A549 (cell line): Measurements from ENCODE around the gene RYR3.

Source experiments
- CEBPB ChIP-seq, 2 experiments: fragments of >200 bp in 1 of 2; sonication (Bioruptor Twin) in 1 of 2; formaldehyde crosslinking in 1 of 2; IDR thresholded peaks; 2 replicates each; pipeline ENCODE4 v1.6.1; 2012 to 2016
- CTCF ChIP-seq: fragments of >200 bp; sonication (Bioruptor Twin); formaldehyde crosslinking; IDR thresholded peaks from 3 replicates; pipeline ENCODE4 v1.5.1; 2016
- ESRRA ChIP-seq: fragments of 150-350 bp; IDR thresholded peaks from 2 replicates; pipeline ENCODE4 v1.6.1; 2014; ENCODE audit warnings: mild to moderate bottlenecking, low read length, borderline replicate concordance
- KDM5A ChIP-seq: fragments of 200-600 bp; sonication (generic); IDR thresholded peaks from 2 replicates; pipeline ENCODE4 v1.6.1; 2016; ENCODE audit warnings: antibody characterized with exemption, mild to moderate bottlenecking
- MAX ChIP-seq: IDR thresholded peaks from 2 replicates; pipeline ENCODE4 v1.6.1; 2012
- POLR2A ChIP-seq: IDR thresholded peaks from 2 replicates; pipeline ENCODE4 v1.6.1; 2012; ENCODE audit warnings: mild to moderate bottlenecking, low read length

DNA sequence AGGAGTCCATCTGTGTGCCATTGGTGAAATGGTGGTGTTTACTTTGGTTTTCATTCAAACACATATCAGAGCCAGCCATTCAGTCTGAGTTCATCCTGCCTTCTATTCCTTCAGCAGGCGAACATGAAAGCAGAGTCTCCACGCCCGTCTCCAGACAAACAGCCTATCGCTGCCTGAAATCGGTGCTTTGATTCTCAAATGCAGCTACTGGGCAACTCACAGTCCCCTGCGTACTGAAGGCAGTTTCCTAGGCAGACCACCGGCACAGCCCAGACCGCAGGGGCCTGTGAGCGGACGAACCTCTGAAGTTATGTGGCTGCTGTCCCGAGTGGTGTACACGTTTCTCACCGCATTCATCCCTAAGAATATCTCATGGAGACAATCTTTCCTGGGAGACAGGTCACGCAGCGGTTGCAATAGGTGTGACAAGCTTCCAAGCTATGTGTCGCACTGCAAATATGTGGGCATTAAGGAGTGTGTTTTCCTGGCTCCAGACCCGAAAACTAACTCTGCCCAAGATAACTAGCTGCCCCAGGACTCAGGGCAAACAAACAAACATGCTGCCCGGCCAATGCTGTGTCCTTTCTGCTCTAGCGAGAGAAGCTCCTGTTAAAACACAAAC, 16.9 kb upstream of the RYR3 start:
- TF ChIP-seq CTCF: no peak
- no peak for TF ChIP-seq POLR2A
- no peak for TF ChIP-seq MAX
- TF ChIP-seq KDM5A: no peak
- TF ChIP-seq ESRRA: no peak
- no peak for TF ChIP-seq CEBPB (IDR thresholded peaks at IDR 0.05)
